HEK293 (cell line): Measurements from ENCODE around the gene ZNF365.
A peak's percentile ranks its signal among the peaks of the same experiment; 100 is the strongest.

ENCODE experiments used
- CTCF ChIA-PET: fragments of 350-600 bp; formaldehyde crosslinking; extraction: SDS; loops from one replicate; lab custom pipeline; 2021; ENCODE audit warnings: antibody characterized with exemption; lab: Yijun Ruan, JAX
- POLR2A ChIA-PET: fragments of 300-600 bp; formaldehyde crosslinking; extraction: SDS; loops from one replicate; lab custom pipeline; 2020; ENCODE audit warnings: antibody characterized with exemption, inconsistent platforms; lab: Yijun Ruan, JAX
- H3K27ac ChIP-seq: fragments of 200-500 bp; sonication (Bioruptor generic); 2 replicates; pipeline ENCODE4 v1.5.1; 2014; ENCODE audit warnings: low read depth, low read length, control low read depth, inconsistent platforms; ENCODE audit errors: extremely low read depth
- H3K36me3 ChIP-seq, 2 experiments: fragments of 200-500 bp in 1 of 2; sonication (Bioruptor generic) in 1 of 2; 1 replicate in 1 of 2; 2 replicates in 1 of 2; pipeline ENCODE4 v1.5.1; 2014 to 2017; ENCODE audit warnings: inconsistent platforms in 2 of 2, low read length in 2 of 2; ENCODE audit not compliant: control insufficient read depth in 2 of 2, insufficient read depth in 1 of 2
- H3K4me1 ChIP-seq: fragments of 200-500 bp; sonication (Bioruptor generic); 2 replicates; pipeline ENCODE4 v1.5.1; 2014; ENCODE audit warnings: mild to moderate bottlenecking, low read length, inconsistent platforms; ENCODE audit not compliant: control insufficient read depth, insufficient read depth
- H3K4me3 ChIP-seq: 2 replicates; pipeline ENCODE4 v1.5.1; 2011; ENCODE audit warnings: low read depth, mild to moderate bottlenecking, control low read depth, low read length, moderate library complexity
- H3K9me3 ChIP-seq: fragments of 200-500 bp; sonication (Bioruptor generic); 2 replicates; pipeline ENCODE4 v1.5.1; 2014; ENCODE audit warnings: low read depth, low read length, inconsistent platforms; ENCODE audit not compliant: control insufficient read depth, insufficient read depth
- KLF8 ChIP-seq: fragments of 450-650 bp; formaldehyde crosslinking; IDR thresholded peaks from 2 replicates; pipeline ENCODE4 v1.5.1; 2016; ENCODE audit warnings: missing biosample characterization, missing genetic modification characterization
- MEIS1 ChIP-seq: sonication (generic); formaldehyde crosslinking; IDR thresholded peaks from 2 replicates; pipeline ENCODE4 v1.8.1; 2022; ENCODE audit warnings: missing genetic modification reagents, mild to moderate bottlenecking, borderline replicate concordance
- TCF7L2 ChIP-seq: IDR thresholded peaks from 2 replicates; pipeline ENCODE4 v1.6.1; 2011; ENCODE audit warnings: low read depth, mild to moderate bottlenecking, inconsistent platforms, low read length, moderate library complexity, borderline replicate concordance
- ZBTB1 ChIP-seq: fragments of 450-650 bp; formaldehyde crosslinking; IDR thresholded peaks from 2 replicates; pipeline ENCODE4 v1.5.1; 2016; ENCODE audit warnings: missing biosample characterization, missing genetic modification characterization
- ZBTB7A ChIP-seq: fragments of 450-650 bp; formaldehyde crosslinking; IDR thresholded peaks from 2 replicates; pipeline ENCODE4 v1.5.1; 2016; ENCODE audit warnings: low read depth, missing biosample characterization, missing genetic modification characterization
- ZNF112 ChIP-seq: fragments of 450-650 bp; formaldehyde crosslinking; IDR thresholded peaks from 2 replicates; pipeline ENCODE4 v1.5.0; 2017; ENCODE audit warnings: missing biosample characterization, missing genetic modification characterization
- ZNF138 ChIP-seq: fragments of 450-650 bp; formaldehyde crosslinking; IDR thresholded peaks from 2 replicates; pipeline ENCODE4 v1.5.1; 2016; ENCODE audit warnings: missing biosample characterization, missing genetic modification characterization, borderline replicate concordance
- ZNF146 ChIP-seq: fragments of 450-650 bp; formaldehyde crosslinking; IDR thresholded peaks from 2 replicates; pipeline ENCODE4 v1.5.1; 2016; ENCODE audit warnings: missing biosample characterization, missing genetic modification characterization
- ZNF248 ChIP-seq: fragments of 450-650 bp; formaldehyde crosslinking; IDR thresholded peaks from 2 replicates; pipeline ENCODE4 v1.5.1; 2017; ENCODE audit warnings: missing biosample characterization, missing genetic modification characterization
- ZNF416 ChIP-seq: fragments of 450-650 bp; formaldehyde crosslinking; IDR thresholded peaks from 2 replicates; pipeline ENCODE4 v1.5.1; 2016; ENCODE audit warnings: missing biosample characterization, missing genetic modification characterization
- ZNF514 ChIP-seq: fragments of 450-650 bp; formaldehyde crosslinking; IDR thresholded peaks from 2 replicates; pipeline ENCODE4 v1.5.1; 2016; ENCODE audit warnings: missing biosample characterization, missing genetic modification characterization
- ZNF530 ChIP-seq: fragments of 450-650 bp; formaldehyde crosslinking; IDR thresholded peaks from 2 replicates; pipeline ENCODE4 v1.5.1; 2016; ENCODE audit warnings: low read depth, missing biosample characterization, missing genetic modification characterization
- ZNF654 ChIP-seq: fragments of 450-650 bp; formaldehyde crosslinking; IDR thresholded peaks from 2 replicates; pipeline ENCODE4 v1.5.1; 2016; ENCODE audit warnings: low read depth, missing biosample characterization, missing genetic modification characterization
- ZNF658 ChIP-seq: fragments of 450-650 bp; formaldehyde crosslinking; IDR thresholded peaks from 2 replicates; pipeline ENCODE4; 2016; ENCODE audit warnings: missing biosample characterization, missing genetic modification characterization
- ZNF776 ChIP-seq: fragments of 450-650 bp; formaldehyde crosslinking; IDR thresholded peaks from 2 replicates; pipeline ENCODE4 v1.5.0; 2017; ENCODE audit warnings: missing biosample characterization, missing genetic modification characterization, borderline replicate concordance
- ZXDB ChIP-seq: fragments of 450-650 bp; formaldehyde crosslinking; IDR thresholded peaks from 2 replicates; pipeline ENCODE4 v1.5.1; 2016; ENCODE audit warnings: missing biosample characterization, missing genetic modification characterization
- TF ChIP-seq, protein P1 (sequence below): fragments of 450-650 bp; IDR thresholded peaks from 2 replicates; pipeline ENCODE4 v1.5.1; 2018; ENCODE audit warnings: missing biosample characterization, missing genetic modification characterization
- TF ChIP-seq, protein P2 (sequence below): fragments of 450-650 bp; formaldehyde crosslinking; IDR thresholded peaks from 2 replicates; pipeline ENCODE4 v1.5.1; 2016; ENCODE audit warnings: missing biosample characterization, missing genetic modification characterization
- TF ChIP-seq, protein P3 (sequence below): fragments of 450-650 bp; formaldehyde crosslinking; IDR thresholded peaks from 2 replicates; pipeline ENCODE4 v1.5.1; 2016; ENCODE audit warnings: missing biosample characterization, missing genetic modification characterization
- TF ChIP-seq, protein P4 (sequence below): fragments of 450-650 bp; formaldehyde crosslinking; IDR thresholded peaks from 2 replicates; pipeline ENCODE4 v1.5.1; 2016; ENCODE audit warnings: missing biosample characterization, missing genetic modification characterization
- TF ChIP-seq, protein P5 (sequence below): fragments of 450-650 bp; IDR thresholded peaks from 2 replicates; pipeline ENCODE4 v1.5.1; 2018; ENCODE audit warnings: missing biosample characterization, mild to moderate bottlenecking, missing genetic modification characterization
- TF ChIP-seq, protein P6 (sequence below): fragments of 450-650 bp; formaldehyde crosslinking; IDR thresholded peaks from 2 replicates; pipeline ENCODE4 v1.5.1; 2016; ENCODE audit warnings: missing biosample characterization, missing genetic modification characterization

Gene ZNF365

DNA sequence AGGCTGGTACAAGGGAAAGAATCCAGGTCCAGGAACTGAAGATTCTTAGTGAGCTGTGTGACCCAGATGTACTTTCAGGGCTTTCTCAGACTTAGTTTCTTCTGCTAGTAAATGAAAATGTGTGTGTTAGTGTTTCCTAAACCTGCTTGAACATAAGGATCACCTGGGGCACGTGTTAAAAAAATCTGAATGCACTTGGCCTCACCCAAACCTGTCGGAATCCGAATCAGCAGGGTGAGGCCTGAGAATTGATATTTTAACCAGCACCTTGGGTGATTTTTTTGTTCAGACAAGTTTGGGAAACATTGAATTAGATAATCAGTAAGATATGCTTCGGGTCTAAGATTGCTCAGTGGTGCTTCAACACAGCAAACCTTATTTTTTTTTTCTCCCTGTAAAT lies 59.7 kb downstream of the ZNF365 start:
- ChIA-PET CTCF (interaction anchor here (1.0 to 1.2 kb wide), 2 partner anchors 17 to 189 kb away, joined by 3 read pairs; no protein-coding TSS in a partner anchor), POLR2A (no interaction called here)
- no peak overlapping the region for H3K27ac ChIP-seq
- TF ChIP-seq ZNF658 (no peak), ZNF530 (tag by site-specific recombination) (no peak), TCF7L2 (no peak), ZNF776 (tag by site-specific recombination) (no peak)
- TF ChIP-seq, protein P1, sequence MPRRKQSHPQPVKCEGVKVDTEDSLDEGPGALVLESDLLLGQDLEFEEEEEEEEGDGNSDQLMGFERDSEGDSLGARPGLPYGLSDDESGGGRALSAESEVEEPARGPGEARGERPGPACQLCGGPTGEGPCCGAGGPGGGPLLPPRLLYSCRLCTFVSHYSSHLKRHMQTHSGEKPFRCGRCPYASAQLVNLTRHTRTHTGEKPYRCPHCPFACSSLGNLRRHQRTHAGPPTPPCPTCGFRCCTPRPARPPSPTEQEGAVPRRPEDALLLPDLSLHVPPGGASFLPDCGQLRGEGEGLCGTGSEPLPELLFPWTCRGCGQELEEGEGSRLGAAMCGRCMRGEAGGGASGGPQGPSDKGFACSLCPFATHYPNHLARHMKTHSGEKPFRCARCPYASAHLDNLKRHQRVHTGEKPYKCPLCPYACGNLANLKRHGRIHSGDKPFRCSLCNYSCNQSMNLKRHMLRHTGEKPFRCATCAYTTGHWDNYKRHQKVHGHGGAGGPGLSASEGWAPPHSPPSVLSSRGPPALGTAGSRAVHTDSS (tag by site-specific recombination) = no peak
- TF ChIP-seq, protein P2, sequence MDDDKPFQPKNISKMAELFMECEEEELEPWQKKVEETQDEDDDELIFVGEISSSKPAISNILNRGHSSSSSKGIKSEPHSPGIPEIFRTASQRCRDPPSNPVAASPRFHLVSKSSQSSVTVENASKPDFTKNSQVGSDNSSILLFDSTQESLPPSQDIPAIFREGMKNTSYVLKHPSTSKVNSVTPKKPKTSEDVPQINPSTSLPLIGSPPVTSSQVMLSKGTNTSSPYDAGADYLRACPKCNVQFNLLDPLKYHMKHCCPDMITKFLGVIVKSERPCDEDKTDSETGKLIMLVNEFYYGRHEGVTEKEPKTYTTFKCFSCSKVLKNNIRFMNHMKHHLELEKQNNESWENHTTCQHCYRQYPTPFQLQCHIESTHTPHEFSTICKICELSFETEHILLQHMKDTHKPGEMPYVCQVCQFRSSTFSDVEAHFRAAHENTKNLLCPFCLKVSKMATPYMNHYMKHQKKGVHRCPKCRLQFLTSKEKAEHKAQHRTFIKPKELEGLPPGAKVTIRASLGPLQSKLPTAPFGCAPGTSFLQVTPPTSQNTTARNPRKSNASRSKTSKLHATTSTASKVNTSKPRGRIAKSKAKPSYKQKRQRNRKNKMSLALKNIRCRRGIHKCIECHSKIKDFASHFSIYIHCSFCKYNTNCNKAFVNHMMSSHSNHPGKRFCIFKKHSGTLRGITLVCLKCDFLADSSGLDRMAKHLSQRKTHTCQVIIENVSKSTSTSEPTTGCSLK = no peak
- no peaks in the 10 kb centered on the region for H3K4me1 ChIP-seq
- H3K9me3 ChIP-seq = no peaks in the 10 kb centered on the region
- H3K36me3 ChIP-seq = no peaks in the 10 kb centered on the region
- no peak overlapping the region for H3K4me3 ChIP-seq

DNA sequence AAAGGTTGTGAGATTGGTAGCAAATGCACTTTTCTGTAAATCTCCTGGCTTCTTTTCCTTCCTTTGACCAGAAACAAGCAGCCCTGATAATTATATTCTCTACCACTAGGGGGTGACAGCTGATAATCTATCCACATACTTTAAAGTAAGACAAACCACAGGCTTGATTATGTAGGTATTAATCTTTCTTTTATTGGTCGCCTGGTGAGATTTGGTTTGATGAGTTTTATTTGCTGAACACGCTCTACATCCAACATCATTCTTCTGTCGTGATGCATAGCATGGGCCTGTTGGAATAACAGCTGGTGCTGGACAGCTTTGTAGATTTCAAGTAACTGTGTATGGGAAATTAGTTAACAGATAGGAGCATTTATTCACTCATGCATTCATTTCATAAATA lies 63.5 kb downstream of the ZNF365 start:
- no peaks in the 10 kb centered on the region for H3K36me3 ChIP-seq
- no peak overlapping the region for H3K4me3 ChIP-seq
- no peaks in the 10 kb centered on the region for H3K4me1 ChIP-seq
- POLR2A ChIA-PET = no interaction called here
- no peak for TF ChIP-seq ZNF138 (tag by site-specific recombination)
- TF ChIP-seq, protein P3, sequence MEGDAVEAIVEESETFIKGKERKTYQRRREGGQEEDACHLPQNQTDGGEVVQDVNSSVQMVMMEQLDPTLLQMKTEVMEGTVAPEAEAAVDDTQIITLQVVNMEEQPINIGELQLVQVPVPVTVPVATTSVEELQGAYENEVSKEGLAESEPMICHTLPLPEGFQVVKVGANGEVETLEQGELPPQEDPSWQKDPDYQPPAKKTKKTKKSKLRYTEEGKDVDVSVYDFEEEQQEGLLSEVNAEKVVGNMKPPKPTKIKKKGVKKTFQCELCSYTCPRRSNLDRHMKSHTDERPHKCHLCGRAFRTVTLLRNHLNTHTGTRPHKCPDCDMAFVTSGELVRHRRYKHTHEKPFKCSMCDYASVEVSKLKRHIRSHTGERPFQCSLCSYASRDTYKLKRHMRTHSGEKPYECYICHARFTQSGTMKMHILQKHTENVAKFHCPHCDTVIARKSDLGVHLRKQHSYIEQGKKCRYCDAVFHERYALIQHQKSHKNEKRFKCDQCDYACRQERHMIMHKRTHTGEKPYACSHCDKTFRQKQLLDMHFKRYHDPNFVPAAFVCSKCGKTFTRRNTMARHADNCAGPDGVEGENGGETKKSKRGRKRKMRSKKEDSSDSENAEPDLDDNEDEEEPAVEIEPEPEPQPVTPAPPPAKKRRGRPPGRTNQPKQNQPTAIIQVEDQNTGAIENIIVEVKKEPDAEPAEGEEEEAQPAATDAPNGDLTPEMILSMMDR (tag by site-specific recombination) = peak; percentile 55
- peak; percentile 54 for TF ChIP-seq ZNF654 (tag by site-specific recombination)
- TF ChIP-seq KLF8 = no peak
- TF ChIP-seq ZNF248 (tag by site-specific recombination) = no peak
- TF ChIP-seq ZNF416 (tag by site-specific recombination) = no peak
- TF ChIP-seq ZXDB (tag by site-specific recombination) = no peak
- TF ChIP-seq, protein P4, sequence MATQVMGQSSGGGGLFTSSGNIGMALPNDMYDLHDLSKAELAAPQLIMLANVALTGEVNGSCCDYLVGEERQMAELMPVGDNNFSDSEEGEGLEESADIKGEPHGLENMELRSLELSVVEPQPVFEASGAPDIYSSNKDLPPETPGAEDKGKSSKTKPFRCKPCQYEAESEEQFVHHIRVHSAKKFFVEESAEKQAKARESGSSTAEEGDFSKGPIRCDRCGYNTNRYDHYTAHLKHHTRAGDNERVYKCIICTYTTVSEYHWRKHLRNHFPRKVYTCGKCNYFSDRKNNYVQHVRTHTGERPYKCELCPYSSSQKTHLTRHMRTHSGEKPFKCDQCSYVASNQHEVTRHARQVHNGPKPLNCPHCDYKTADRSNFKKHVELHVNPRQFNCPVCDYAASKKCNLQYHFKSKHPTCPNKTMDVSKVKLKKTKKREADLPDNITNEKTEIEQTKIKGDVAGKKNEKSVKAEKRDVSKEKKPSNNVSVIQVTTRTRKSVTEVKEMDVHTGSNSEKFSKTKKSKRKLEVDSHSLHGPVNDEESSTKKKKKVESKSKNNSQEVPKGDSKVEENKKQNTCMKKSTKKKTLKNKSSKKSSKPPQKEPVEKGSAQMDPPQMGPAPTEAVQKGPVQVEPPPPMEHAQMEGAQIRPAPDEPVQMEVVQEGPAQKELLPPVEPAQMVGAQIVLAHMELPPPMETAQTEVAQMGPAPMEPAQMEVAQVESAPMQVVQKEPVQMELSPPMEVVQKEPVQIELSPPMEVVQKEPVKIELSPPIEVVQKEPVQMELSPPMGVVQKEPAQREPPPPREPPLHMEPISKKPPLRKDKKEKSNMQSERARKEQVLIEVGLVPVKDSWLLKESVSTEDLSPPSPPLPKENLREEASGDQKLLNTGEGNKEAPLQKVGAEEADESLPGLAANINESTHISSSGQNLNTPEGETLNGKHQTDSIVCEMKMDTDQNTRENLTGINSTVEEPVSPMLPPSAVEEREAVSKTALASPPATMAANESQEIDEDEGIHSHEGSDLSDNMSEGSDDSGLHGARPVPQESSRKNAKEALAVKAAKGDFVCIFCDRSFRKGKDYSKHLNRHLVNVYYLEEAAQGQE (tag by site-specific recombination) = peak; percentile 55; the same call in 1 of the 2 replicates
- TF ChIP-seq, protein P5, sequence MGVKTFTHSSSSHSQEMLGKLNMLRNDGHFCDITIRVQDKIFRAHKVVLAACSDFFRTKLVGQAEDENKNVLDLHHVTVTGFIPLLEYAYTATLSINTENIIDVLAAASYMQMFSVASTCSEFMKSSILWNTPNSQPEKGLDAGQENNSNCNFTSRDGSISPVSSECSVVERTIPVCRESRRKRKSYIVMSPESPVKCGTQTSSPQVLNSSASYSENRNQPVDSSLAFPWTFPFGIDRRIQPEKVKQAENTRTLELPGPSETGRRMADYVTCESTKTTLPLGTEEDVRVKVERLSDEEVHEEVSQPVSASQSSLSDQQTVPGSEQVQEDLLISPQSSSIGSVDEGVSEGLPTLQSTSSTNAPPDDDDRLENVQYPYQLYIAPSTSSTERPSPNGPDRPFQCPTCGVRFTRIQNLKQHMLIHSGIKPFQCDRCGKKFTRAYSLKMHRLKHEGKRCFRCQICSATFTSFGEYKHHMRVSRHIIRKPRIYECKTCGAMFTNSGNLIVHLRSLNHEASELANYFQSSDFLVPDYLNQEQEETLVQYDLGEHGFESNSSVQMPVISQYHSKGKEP = no peak
- no peak for TF ChIP-seq ZBTB7A (tag by site-specific recombination)
- no peak for TF ChIP-seq MEIS1 (CRISPR knock-in tag)
- TF ChIP-seq, protein P6, sequence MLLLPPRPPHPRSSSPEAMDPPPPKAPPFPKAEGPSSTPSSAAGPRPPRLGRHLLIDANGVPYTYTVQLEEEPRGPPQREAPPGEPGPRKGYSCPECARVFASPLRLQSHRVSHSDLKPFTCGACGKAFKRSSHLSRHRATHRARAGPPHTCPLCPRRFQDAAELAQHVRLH (tag by site-specific recombination) = no peak
- TF ChIP-seq ZBTB1 = no peak
- no peak for TF ChIP-seq ZNF146 (tag by site-specific recombination)
- no peak for TF ChIP-seq ZNF514 (tag by site-specific recombination)
- no peak for TF ChIP-seq ZNF112 (tag by site-specific recombination)
- H3K27ac ChIP-seq = no peak overlapping the region
- H3K9me3 ChIP-seq = no peaks in the 10 kb centered on the region
- CTCF ChIA-PET = interaction anchor here (0.6 to 3.8 kb wide), 40 partner anchors 9 to 1282 kb away, joined by 3 to 29 read pairs (median 3); partner anchors contain the start of gene NRBF2
